ENCODE data around the gene COL25A1. TPM values are rescaled to one million over a fixed set of nuclear protein-coding genes. Genes with fewer than 3 reads are reported as not detected.
A peak's percentile ranks its signal among the peaks of the same experiment; 100 is the strongest.
"Not testable (repeated sequence)": the region's sequence is repeated elsewhere in the genome, so short reads cannot be mapped to it uniquely, and the experiment has no call there.

COL25A1 gene
- total RNA-seq, 1 donor: 6.9 TPM

GRCh38 chr4:109025471-109026076 lies 276.9 kb downstream of the COL25A1 start:
- peak; percentile 60 for DNase-seq (ENCODE audit: low read depth)
- TF ChIP-seq, protein P1, sequence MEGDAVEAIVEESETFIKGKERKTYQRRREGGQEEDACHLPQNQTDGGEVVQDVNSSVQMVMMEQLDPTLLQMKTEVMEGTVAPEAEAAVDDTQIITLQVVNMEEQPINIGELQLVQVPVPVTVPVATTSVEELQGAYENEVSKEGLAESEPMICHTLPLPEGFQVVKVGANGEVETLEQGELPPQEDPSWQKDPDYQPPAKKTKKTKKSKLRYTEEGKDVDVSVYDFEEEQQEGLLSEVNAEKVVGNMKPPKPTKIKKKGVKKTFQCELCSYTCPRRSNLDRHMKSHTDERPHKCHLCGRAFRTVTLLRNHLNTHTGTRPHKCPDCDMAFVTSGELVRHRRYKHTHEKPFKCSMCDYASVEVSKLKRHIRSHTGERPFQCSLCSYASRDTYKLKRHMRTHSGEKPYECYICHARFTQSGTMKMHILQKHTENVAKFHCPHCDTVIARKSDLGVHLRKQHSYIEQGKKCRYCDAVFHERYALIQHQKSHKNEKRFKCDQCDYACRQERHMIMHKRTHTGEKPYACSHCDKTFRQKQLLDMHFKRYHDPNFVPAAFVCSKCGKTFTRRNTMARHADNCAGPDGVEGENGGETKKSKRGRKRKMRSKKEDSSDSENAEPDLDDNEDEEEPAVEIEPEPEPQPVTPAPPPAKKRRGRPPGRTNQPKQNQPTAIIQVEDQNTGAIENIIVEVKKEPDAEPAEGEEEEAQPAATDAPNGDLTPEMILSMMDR (IDR thresholded peaks at IDR 0.05; ENCODE audit: insufficient read depth, low read depth, low read length): no peak

GRCh38 chr4:109022961-109023360 lies 279.5 kb downstream of the COL25A1 start:
- TF ChIP-seq, protein P1 (IDR thresholded peaks at IDR 0.05; ENCODE audit: insufficient read depth, low read depth, low read length): no peak
- peak; percentile 47 for DNase-seq (ENCODE audit: low read depth)
- no peak overlapping the region for H3K4me3 ChIP-seq (ENCODE audit: low read depth, low read length)

More at GRCh38 chr4:109025471-109026076, 276.9 kb downstream of the COL25A1 start:
- no peak overlapping the region for H3K4me3 ChIP-seq (ENCODE audit: low read depth, low read length)

DNA sequence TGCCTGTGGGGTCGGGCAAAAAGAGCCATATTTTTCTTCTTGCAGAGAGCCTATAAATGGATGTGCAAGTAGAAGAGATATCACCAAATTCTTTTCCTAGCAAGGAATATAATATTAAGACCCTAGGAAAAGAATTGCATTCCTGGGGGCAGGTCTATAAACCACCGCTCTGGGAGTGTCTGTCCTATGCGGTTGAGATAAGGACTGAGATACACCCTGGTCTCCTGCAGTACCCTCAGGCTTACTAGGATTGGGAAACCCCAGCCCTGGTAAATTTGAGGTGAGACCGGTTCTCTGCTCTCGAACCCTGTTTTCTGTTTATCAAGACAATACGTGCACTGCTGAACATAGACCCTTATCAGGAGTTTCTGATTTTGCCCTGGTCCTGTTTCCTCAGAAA lies 280.8 kb downstream of the COL25A1 start:
- not testable (repeated sequence) for H3K4me3 ChIP-seq (ENCODE audit: low read depth, low read length)

DNA sequence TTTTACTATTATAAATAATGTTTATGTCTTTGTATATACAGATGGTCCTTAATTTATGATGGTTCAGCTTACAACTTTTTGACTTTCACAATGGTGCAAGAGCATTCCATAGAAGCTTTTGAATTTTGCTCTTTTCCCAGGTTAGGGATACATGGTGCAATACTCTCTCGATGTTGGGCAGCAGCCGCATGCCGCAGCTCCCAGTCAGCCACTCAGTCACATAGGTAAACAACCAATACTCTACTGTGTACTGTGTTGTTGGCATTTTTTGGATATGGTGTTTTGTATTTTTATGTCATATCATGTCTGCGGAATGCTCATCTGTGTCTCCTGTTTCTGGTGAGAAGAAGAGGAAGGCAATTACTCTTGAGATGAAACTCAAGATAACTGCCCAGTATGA lies 281.6 kb downstream of the COL25A1 start:
- no peak for DNase-seq (ENCODE audit: low read depth)
- TF ChIP-seq, protein P1 (IDR thresholded peaks at IDR 0.05; ENCODE audit: insufficient read depth, low read depth, low read length): no peak
- no peak overlapping the region for H3K4me3 ChIP-seq (ENCODE audit: low read depth, low read length)

More for the DNA sequence above, 280.8 kb downstream of the COL25A1 start:
- not testable (repeated sequence) for DNase-seq (ENCODE audit: low read depth)

DNA sequence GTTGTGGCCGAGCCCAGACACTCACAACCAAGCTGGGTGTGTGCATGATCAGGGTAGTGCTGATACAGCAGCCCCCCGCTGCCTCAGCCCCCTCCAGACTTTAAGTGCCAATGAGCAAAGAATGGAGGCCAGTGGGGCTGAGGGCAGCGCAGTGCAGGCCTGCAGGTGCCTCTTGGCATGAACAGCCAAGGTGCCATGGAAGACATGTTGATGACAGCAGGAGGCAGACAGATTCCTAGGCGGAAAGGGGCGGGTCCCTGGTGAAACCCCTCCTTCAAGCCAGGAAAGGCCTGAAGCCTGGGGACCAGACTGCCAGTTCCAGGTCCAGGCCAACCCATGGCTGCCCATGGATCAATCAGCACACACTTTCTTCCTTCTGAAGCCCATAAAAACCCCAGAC lies 286.3 kb downstream of the COL25A1 start:
- H3K4me3 ChIP-seq (ENCODE audit: low read depth, low read length): no peak overlapping the region
- TF ChIP-seq, protein P1 (IDR thresholded peaks at IDR 0.05; ENCODE audit: insufficient read depth, low read depth, low read length): no peak
- no peak for DNase-seq (ENCODE audit: low read depth)

DNA sequence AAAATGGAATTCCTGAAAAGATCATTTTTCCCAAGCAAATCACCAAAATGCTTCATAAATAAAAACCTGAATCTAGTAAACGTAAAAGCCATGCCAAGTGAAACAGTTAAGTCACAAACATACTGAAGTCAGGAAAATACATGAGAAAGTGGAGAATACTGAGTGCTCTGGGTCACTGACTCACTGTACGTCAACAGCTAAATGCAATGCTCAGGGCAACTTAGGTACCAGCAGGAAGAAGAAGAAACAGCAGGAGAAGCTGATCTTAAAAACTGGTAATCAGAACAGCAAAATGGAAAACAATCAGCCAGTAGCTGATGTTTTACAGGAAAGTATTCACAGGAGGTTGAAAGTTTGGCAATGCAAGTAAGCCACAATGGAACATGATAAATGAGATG lies 287.0 kb downstream of the COL25A1 start:
- no peak overlapping the region for H3K4me3 ChIP-seq (ENCODE audit: low read depth, low read length)
- TF ChIP-seq, protein P1 (IDR thresholded peaks at IDR 0.05; ENCODE audit: insufficient read depth, low read depth, low read length): no peak
- DNase-seq (ENCODE audit: low read depth): no peak

DNA sequence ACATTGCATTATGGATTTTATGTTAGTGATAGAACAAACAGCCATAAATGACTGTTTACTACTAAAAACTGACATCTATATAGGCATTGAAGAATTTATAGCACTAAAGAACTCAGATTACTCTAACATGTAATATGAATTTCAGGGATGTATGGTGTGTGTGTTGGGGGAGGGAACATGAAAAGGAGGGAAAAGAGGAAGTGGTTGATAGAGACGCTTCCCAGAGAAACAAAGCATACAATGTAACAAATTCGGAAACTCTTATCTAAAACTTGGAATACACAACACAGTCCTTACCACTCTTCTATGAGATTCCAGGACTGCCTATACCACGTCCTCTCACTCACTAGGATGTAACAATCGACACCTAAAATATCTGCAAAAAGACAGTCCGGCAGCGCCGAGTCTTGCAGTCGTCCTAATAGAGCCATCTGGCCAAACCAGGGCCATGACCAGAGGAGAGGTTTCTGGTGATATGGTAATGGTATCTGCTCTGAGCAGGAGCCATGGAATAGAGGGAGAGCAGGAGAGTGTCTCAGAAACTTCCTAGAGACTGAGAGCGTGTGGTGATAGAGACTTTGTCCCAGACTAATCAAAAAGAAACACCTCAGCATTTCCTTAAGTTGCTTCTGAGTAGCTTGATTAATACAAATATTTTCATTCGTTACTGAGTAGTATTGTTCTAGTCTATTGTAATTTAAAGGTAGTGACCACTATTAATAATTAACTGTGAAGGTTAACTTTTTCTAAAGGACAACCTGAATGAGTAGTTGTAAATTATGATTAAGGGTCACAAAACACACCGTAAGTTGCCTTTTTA lies 287.7 kb downstream of the COL25A1 start:
- no peak overlapping the region for H3K4me3 ChIP-seq (ENCODE audit: low read depth, low read length)
- DNase-seq (ENCODE audit: low read depth): no peak
- TF ChIP-seq, protein P1 (IDR thresholded peaks at IDR 0.05; ENCODE audit: insufficient read depth, low read depth, low read length): no peak
